Dermis blood vessel endothelial cell (primary cell): ENCODE data around the gene CBFB. TPM values are rescaled to one million over a fixed set of nuclear protein-coding genes. Genes with fewer than 3 reads are reported as not detected.
A peak's percentile ranks its signal among the peaks of the same experiment; 100 is the strongest.
"Not testable (repeated sequence)": the region's sequence is repeated elsewhere in the genome, so short reads cannot be mapped to it uniquely, and the experiment has no call there.

ENCODE experiments used
- DNase-seq: peaks from one replicate; pipeline ENCODE4 v3.0.0; 2010
- total RNA-seq: library from RNA; depleted of rRNA; stranded (reverse); fragments of >200 nt; gene quantifications from 2 replicates; pipeline ENCODE4 v1.2.3, GENCODE V29; 2014

CBFB gene
- 96.5 and 124 TPM in 2 replicates for total RNA-seq

DNA sequence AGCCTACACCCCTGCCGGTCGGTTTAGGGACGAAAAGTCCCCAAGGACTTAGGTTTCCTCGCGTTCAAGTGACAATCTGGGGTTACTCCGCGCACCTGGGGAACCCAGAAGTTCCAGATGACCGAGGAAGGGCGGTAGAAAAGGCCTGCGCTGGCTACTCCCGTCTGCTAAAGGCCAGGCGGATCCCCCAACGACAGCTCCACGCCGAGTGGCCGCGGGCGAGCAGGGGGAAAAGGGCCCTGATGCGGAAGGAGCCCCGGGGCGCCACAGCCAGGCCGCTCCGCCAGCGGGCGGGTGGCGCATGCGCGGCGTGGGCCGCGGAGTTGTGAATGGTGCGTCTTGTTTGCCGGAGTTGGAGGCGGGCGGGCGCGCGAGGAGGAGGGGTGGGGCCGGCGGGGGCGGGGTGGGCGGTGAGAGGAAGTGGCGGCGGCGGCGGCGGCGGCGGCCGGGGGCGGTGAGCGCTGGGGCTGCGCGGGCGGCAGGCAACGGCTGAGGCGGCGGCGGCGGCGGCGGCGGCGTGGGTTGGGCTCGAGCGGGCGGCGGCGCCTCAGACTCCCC lies at the start of gene CBFB:
CBFB (plus strand) TSS at position 454 of the 558 bp plus-strand sequence. CDS start 259 bp downstream, outside the sequence.
- DNase-seq = peak; percentile 94

DNA sequence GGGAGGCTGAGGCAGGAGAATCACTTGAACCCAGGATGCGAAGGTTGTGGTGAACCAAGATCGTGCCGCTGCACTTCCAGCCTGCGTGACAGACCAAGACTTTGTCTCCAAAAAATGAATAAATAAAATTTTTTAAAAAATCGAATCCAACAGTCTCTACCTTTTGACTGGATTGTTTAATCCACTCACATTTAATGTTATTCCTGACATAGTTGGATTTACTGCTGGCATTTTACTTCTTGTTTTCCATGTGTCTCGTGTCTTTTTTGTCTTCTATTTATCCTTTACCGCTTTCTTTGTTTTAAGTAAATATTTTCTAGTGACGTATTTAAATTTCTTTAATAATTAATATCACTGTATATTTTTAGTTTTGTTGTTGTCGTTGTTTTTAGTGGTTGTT lies 45.9 kb upstream of the CBFB start:
- DNase-seq = no peak

DNA sequence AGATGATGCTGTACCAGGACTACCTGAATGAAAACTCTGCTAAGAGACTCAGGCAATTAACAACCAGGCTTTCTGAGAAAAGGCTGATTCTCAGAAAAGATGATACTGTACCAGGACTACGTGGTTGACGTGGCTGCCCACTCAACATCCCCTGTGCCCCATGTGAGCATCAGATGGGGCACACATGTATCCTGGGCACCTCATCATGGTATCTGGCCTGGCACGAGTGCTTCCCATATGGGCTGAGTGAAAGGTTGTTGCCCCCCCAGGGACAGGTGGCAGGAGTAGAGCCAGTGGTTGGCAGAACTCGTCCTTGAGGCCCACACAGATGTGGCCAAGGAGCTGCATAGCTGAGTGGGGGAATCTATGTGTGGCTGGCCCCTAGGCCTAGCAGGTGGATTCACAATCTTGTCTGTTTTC lies 44.0 kb upstream of the CBFB start:
- DNase-seq = no peak

DNA sequence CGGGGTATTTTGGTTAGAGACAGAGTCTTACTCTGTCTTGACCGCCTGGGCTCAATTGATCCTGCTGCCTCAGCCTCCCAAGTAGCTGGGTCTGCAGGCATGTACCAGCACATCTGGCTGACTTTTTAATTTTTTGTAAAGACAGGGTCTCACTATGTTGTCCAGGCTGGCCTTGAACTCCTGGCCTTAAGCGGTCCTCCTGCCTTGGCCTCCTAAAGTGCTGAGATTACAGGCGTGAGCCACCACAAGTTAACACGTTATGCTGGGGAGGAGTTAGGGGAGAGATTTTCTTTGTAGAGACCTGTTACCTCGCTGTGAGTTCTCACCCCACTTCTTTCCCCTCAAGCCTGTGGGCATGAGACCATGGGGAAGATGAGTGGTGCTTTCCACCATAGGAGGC lies 42.4 kb upstream of the CBFB start:
- no peak for DNase-seq

DNA sequence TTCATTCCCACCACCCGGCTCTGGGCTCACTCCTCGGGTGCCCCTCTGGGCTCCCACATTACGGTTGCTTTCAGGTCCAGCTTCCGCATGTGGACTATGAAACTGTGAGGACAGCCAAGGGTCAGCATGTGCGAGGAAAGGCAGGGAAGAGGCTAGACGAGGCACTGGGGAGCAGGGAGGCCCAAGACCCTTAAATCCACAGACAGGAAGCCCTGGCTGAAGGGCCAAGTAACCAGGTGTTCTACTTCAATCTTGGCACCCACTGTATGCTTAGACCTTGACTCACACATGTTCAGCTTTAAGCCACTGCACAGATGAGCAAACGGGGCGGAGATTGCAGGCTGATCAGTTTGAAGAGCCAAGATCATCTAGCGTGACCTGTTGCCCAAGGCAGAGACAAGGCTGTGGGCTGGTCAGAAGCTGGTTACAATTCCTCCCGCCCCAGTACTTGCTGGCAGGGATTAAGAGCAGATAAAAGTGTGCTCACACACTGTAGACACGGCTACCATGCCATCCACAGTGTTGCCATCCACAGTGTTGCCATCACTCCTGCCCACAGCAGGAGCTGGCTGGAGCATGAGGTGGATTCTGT lies 40.7 kb upstream of the CBFB start, which contains the start of gene CES4A:
CES4A (plus strand) TSS at position 393 of the 592 bp plus-strand sequence; CDS start at position 577, 184 bp downstream.
- no peak for DNase-seq

DNA sequence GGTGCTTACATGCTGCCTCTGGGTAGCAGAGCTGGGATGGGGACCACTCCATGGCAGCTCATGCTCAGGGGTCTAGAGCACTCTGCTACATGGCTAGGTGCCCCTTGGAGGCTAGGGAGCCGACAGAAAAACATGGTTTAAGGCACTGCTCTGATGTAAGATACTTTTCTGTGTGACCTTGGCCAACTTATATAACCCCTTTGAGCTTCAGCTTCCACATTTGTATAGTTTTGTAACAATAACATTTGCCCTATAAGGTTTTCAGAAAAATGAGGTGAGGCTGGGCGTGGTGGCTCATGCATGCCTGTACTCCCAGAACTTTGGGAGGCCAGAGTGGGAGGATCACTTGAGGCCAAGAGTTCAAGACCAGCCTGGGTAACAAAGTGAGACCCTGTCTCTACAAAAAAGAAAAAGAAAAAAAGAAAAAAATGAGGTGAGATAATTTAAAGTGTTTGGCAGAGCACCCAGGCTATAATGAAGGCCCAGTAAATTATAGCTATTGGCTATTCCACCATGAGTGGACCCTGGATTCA lies 37.3 kb upstream of the CBFB start:
- no peak for DNase-seq

DNA sequence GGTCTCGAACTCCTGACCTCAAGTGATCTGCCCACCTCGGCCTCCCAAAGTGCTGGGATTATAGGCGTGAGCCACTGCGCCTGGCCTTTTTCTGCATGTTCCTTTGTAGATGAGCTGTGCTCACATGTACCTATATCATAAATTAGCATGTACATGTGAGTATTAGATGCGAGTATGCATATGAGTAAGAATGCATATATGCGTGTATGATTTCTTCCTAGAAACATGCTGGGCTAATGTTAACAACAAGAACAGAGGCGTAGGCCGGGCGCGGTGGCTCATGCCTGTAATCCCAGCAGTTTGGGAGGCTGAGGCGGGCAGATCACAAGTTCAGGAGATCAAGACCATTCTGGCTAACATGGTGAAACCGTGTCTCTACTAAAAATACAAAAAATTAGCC lies 35.4 kb upstream of the CBFB start:
- not testable (repeated sequence) for DNase-seq

DNA sequence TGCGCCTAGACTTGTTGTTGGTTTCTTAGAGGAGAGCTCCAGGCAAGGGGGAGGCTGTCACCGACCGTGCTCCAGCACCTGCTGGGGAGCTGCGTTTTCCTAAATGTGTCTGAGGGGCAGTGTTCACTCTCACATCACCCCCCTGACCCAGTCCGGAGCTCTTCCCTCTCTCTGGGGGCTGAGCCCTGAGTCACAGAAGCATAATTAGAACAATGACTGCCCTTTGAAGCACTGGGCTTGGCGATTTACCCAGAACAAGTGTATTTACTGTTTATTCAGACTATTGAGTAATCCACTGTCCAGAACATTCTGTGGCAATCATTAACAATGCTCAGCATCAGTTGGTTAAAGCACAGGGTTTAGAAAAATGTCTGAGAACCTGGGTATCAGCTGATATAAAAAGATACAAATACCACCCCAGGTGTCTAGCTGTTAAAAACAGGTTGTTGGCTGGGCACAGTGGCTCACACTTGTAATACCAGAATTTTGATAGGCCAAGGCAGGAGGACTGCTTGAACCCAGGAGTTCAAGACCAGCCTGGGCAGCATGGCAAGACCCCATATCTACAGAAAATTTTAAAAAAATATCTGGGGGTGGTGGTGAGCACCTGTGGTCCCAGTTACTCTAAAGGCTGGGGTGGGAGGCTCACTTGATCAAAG lies 32.5 kb upstream of the CBFB start:
- peak; percentile 27 for DNase-seq

DNA sequence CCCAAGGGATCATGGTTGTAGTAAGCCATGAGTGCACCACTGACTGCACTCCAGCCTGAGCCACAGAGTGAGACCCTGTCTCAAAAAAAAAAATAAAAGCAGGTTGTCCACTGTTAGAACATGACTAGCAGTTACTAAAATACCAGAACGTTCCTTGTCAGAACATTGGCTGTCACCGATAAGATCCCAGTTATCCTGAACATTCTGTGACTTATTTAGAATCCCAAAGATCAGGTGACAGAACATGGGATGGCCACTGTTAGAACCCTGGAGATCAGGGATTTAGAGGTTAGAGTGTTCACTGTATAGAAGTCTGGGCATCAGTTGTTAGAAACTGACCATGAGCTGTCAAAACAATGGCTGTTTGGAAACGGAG lies 32.0 kb upstream of the CBFB start:
- DNase-seq = no peak

DNA sequence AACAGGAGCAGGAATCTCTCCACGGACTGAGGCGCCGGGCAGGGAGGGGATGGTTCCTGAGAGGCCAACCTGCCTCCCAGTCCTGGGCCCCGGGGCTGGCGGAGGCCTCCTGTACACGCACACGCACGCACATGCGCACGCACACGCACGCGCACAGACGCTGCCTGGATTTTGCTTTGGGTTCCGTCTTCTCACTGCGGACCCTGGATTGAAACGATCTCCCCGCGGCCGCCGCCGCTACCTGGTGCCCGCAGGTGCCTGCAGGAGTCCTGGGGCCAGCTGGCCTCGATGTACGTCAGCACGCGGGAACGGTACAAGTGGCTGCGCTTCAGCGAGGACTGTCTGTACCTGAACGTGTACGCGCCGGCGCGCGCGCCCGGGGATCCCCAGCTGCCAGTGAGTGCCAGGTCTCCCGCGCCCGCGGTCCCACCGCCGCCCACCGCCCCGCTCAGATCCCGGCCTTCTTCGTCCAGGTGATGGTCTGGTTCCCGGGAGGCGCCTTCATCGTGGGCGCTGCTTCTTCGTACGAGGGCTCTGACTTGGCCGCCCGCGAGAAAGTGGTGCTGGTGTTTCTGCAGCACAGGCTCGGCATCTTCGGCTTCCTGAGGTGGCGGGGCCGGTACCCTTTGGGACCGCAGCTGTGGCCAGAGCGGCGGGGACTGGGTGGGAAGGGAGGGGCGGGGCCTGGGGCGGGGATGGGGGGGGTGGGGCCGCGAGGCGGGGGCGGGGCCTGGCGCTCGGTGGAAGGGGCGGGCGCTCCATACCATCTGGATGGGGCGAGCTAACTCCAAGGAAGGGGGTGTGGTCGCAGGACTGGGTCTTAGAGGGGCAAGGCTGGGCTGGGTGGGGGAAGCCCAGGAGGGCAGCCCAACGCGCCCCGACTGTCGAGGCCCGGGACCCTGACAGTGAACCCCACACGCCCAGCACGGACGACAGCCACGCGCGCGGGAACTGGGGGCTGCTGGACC lies 28.3 kb upstream of the CBFB start:
- DNase-seq = peak; percentile 43

DNA sequence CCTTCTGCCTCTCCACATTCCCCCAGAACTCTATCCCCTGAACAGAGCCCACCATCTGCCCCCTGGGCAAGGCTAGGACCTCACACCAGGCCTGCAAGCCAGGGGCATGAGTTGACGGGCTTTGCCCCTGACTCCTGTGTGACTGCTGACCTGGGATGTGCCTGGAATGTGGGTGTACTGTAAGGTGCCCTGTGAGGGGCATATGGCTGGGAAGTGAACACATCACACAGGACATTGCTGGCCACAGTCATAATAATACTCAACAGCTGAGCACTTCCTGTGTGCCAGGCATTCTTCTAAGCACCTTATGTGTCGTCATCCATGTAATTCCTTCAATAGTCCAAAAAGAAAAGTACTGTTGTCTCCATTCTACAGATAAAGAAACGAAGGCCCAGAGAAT lies 27.2 kb upstream of the CBFB start:
- DNase-seq = no peak

DNA sequence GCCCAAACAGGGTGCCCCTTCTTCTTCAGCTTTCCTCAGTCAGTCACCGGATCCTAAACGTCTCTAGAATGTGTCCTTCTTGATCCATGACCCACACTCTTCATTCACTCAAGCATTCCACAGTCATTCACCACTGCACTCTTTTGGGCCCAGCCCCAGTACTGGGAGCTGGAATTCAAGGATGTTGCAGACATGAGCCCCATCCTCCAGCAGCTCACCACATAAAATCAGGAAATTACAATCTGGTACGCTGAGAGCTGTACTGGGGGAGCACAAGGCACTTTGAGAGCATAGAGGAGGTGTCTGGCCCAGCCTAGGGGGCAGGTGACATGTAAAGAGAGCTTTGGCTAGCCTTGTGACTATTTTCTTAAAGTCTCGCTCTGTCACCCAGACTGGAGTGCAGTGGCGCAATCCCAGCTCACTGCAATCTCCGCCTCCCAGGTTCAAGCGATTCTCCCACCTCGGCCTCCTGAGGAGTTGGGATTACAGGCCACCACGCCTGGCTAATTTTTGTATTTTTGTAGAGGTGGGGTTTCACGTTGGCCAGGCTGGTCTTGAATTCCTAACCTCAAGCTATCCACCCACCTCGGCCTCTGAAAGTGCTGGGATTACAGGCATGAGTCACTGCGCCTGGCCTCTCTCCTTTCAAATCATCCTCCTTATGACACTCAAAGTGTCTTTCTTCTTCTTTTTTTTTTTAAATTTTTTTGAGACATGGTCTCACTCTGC lies 21.9 kb upstream of the CBFB start:
- no peak for DNase-seq

DNA sequence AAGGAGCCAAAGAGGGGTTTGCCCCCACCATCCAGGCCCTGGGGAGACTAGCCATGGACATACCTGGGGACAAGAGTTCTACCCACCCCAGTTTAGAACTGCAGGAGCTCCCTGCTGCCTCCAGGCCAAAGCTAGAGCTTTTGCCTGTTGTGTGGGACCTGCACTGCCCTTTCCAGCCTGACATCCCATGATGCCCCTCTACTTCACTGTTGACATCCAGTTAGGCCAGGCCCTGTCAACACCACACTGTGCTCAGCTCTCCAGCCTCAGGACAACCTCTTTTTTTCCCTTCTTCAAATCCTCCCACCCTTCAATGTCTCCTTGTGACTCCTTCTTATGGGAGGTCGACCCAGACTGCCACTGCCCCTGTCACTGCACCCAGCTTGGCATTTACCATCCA lies 19.8 kb upstream of the CBFB start:
- no peak for DNase-seq

DNA sequence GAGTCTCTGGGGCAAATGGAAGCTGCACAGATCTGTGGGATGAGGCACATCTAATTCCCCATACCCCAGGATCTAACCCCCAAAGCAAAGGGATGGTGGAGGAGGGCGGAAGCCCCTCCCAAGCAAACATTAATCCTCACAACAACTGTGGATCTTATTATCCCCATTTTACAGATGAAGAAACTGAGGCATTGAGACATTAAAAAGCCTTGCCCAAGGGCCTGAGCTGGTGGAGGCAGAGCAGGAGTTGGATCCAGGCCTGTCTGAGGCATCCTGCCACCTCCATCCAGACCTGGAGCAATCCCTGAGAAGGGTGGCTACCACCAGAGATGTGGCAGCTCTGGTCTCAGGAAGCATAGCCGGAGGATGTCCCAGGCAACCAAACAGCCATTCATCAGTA lies 17.7 kb upstream of the CBFB start:
- no peak for DNase-seq

DNA sequence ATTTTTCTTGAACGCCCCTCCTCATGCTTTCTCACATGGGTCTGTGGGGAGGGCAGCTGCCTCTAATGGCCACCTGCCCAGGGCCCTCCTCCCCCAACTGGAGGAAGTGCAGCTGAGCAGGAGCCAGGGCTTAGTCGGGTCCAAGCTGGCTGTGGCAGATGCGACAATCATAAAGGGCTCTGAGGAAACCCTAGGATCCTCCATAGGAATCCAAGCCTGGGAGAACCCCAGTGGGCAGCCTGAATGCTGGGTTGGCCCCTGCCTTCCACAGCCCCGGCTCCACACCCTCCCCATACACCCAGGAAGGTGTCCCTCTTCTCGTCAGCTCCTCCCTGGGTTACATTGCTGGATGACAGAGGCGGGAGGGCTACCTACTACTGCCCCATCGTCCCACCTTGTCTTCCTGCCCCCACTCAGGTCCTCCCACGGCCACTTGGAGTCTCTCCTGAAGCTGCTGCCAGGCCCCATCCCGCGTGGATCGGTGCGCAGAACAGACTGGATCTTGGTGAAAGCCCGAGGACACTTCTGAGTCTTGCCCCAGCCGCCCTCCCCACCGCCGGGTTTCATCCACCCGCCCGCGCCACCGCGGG lies 15.6 kb upstream of the CBFB start:
- DNase-seq = no peak

DNA sequence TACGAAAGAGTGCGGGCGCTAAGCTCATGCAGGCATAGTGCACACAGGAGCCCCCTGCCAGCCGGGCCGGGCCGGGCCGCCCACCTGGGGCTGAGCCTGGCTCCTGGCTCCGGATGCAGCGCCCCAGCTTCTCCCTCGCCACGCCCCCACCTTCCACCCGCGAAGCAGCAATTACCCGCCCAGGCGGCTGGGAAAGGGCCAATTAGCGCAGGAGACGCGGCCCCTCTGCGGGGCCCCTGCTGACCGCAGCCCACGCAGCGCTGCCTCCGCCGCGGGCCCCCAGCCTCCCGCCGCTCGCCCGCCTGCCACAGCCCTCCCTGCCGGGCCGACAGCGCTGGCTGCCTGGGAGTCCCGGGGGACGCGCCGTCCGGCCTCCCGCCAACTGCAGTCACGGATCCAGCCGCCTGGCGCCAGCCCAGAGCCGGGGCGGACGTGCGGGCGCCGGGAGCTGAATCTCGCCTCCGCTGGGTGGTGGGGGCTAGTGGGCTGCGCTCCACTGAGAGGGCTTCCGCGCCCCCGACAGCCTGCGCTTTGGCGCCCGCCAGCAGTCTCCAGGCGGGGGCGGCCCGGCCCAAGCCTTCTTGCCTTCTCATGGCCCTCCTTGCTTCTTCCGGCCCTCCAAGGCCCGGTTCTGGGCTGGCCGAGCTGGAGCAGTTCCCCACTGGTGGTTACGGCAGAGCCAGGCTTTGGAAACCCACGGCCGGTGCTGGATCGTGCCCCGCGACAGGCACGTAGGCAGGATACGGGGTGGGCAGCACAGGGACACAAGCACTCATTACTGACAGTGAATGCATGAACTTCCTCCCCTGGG lies 14.9 kb upstream of the CBFB start:
- peak; percentile 71 for DNase-seq

DNA sequence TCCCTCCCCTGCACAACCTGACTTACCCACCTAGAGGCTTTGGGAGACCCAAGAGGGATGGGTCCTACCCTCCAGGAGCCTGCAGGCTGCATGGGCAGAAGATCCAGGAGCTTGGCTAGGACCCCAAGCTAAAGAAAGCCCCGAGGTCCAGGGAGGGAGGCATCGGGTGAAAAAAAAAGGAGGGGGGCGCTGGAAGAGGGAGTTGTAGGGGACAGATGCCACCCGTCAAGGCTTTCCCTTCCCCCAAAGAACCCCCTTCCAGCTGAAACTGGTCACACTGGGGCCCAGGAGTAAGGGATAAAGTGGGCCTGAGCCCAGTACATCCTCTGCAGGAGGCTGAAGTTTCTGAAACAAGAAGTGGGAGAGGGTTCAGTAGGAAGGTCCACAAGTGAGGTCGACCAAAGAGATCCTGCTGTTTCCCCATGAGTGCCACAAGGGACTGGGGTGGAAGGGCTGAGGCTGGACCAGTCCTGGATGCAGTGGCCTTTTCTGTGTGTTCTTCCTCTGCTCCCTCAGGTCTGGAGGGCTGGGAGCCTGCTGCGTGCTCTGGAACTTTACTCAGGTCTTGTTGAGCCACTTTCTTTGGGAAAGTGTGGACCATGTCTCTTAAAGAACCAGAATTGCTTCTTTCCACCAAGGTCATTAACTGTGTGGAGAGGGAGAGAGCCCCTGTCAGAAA lies 14.2 kb upstream of the CBFB start:
- no peak for DNase-seq

DNA sequence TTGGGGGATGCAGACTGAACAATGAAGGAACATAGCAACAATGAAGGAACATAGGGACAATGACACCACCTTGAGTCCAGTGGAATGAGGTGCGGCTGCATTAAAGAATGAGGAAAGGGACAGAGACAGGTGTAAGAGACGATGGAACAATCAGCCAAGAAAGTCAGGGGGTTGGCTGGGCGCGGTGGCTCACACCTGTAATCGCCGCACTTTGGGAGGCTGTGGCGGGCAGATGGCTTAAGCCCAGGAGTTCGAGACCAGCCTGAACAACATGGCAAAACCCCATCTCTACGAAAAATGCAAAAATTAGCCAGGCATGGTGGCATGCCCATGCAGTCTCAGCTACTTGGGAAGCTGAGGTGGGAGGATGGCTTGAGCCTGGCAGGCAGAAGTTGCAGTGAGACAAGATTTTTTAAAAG lies 13.6 kb upstream of the CBFB start:
- no peak for DNase-seq

DNA sequence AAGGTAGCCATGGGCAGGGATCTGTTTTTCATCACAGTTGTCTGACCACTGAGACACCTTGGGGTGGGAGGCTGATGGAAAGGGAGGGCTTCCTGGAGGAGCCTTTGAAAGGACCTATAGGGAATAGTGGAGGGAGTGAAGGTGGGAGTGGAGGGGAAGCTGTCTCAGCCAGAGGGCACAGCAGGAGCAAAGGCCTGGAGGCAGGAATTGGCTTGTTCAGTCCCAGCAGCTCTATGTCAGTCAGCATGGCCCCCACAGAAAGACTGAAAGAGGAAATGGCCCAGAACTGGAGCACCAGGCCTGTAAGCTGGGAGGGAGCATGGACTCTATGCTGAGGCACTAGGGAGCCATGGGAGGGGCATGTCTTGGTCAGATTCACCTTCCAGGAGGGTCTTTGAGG lies 12.8 kb upstream of the CBFB start:
- no peak for DNase-seq
